Gastrocnemius medialis (tissue), 4 donors: Measurements from ENCODE around the gene HAPSTR1. TPM values are rescaled to one million over a fixed set of nuclear protein-coding genes. Genes with fewer than 3 reads are reported as not detected.

Experiments
- ATAC-seq, 2 donors: fragments of 150-250 bp; one replicate each; pipeline ENCODE4 v1.9.1; 2016
- DNase-seq, 2 donors: peaks; one replicate each; pipeline ENCODE4 v3.0.0-alpha.2; 2019
- H3K27ac ChIP-seq, 4 donors: fragments of 200-600 bp; sonication (generic); 1 replicate in 1 of 4; 2 replicates in 3 of 4; pipeline ENCODE4 v1.5.1; 2016 to 2018; ENCODE audit warnings: mild to moderate bottlenecking in 2 of 4, moderate library complexity in 1 of 4
- H3K27me3 ChIP-seq, 3 donors: fragments of 200-600 bp; sonication (generic) in 2 of 3; 1 replicate in 1 of 3; 2 replicates in 2 of 3; pipeline versions ENCODE4 v1.5.1 to v1.6.0; 2016 to 2019; ENCODE audit warnings: mild to moderate bottlenecking in 1 of 3, moderate library complexity in 1 of 3
- H3K36me3 ChIP-seq, 2 donors: fragments of 200-600 bp; sonication (generic) in 1 of 2; one replicate each; pipeline ENCODE4 v1.5.1; 2017 to 2018
- H3K4me1 ChIP-seq, 2 donors: fragments of 200-600 bp; sonication (generic) in 1 of 2; one replicate each; pipeline ENCODE4 v1.5.1; 2016 to 2017; ENCODE audit warnings: mild to moderate bottlenecking in 2 of 2
- H3K4me3 ChIP-seq, 4 donors: fragments of 200-600 bp; sonication (generic) in 3 of 4; 1 replicate in 1 of 4; 2 replicates in 3 of 4; pipeline ENCODE4 v1.5.1; 2016 to 2019; ENCODE audit warnings: mild to moderate bottlenecking in 2 of 4
- H3K9me3 ChIP-seq, 3 donors: fragments of 200-600 bp; sonication (generic) in 2 of 3; 1 replicate in 1 of 3; 2 replicates in 2 of 3; pipeline ENCODE4 v1.5.1; 2016 to 2019
- POLR2A ChIP-seq, 2 donors: fragments of 450-650 bp; IDR thresholded peaks; one replicate each; pipeline ENCODE4 v1.6.1; 2017; ENCODE audit warnings: antibody characterized with exemption in 2 of 2, mild to moderate bottlenecking in 2 of 2, moderate library complexity in 2 of 2
- in situ Hi-C, 4 donors: fragments of 200-750 bp; cut with MboI; loops; one replicate each; pipeline versions ENCODE4 v1.15.0 to v1.8.0; 2017; ENCODE audit warnings: low sequenced_read_pairs in 4 of 4
- intact Hi-C: fragments of 100-400 bp; cut with DNase I; formaldehyde crosslinking; loops from one replicate; pipeline ENCODE4 v1.15.1; 2023; ENCODE audit warnings: low total_unique reads
- total RNA-seq, 4 donors: library from RNA; depleted of rRNA; stranded (reverse); fragments of >200 nt; gene quantifications; one replicate each; pipeline versions ENCODE4 v1.1.0 to v1.2.3, GENCODE V29; 2016
- TF ChIP-seq, protein P1 (sequence below), 5 experiments: fragments of 450-650 bp in 3 of 5; fragments of 200-600 bp in 2 of 5; sonication (generic) in 2 of 5; IDR thresholded peaks in 4 of 5; conservative IDR thresholded peaks in 1 of 5; 1 replicate in 4 of 5; 2 replicates in 1 of 5; pipeline ENCODE4 v1.5.1; 2016 to 2019; ENCODE audit warnings: antibody characterized with exemption in 5 of 5, mild to moderate bottlenecking in 3 of 5, moderate library complexity in 3 of 5

HAPSTR1 gene
- total RNA-seq, 4 donors from 2014 or later = 55.0 to 65.0 (median 60.9) TPM

DNA sequence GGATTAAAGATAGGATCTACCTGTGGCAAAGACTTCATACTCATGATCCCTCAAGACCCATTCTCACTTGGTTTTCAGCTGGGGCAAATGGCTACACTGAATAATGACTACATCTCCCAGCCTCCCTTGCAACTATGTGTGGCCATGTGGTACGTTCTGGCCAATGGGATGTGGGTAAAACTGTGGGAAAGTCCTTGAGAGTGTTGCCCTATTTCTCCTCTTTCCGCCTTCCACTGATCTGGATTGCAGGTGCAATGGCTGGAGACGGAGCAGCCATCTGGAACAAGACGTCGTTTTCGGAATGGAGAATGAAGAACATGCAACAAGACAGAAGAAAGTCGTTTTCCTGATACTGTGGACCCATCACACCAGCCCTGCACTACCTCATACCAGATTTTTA lies 48.5 kb downstream of the HAPSTR1 start:
- Histone ChIP-seq H3K27me3 (no peaks in the 10 kb centered on the region), H3K4me3 (no peak overlapping the region), H3K4me1 (peaks cover 0 to 8% of the 10 kb centered on the region in 2 donors), H3K9me3 (no peaks in the 10 kb centered on the region), H3K27ac (no peak overlapping the region), H3K36me3 (no peaks in the 10 kb centered on the region)
- intact Hi-C loops (no loop called here), in situ Hi-C loops (no loop called here)
- no peak for TF ChIP-seq POLR2A (IDR thresholded peaks at IDR 0.05)
- TF ChIP-seq, protein P1, sequence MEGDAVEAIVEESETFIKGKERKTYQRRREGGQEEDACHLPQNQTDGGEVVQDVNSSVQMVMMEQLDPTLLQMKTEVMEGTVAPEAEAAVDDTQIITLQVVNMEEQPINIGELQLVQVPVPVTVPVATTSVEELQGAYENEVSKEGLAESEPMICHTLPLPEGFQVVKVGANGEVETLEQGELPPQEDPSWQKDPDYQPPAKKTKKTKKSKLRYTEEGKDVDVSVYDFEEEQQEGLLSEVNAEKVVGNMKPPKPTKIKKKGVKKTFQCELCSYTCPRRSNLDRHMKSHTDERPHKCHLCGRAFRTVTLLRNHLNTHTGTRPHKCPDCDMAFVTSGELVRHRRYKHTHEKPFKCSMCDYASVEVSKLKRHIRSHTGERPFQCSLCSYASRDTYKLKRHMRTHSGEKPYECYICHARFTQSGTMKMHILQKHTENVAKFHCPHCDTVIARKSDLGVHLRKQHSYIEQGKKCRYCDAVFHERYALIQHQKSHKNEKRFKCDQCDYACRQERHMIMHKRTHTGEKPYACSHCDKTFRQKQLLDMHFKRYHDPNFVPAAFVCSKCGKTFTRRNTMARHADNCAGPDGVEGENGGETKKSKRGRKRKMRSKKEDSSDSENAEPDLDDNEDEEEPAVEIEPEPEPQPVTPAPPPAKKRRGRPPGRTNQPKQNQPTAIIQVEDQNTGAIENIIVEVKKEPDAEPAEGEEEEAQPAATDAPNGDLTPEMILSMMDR (IDR thresholded peaks at IDR 0.05 in 4 of 5, conservative IDR thresholded peaks at IDR 0.05 in 1 of 5) = no peak
- ATAC-seq (peak; percentile 31 to 68), DNase-seq (no peak)

Other genes with a start within 250 kb of the HAPSTR1 start
- gene CARHSP1, start 222.6 kb upstream of the HAPSTR1 start, total RNA-seq = 10 to 100 TPM; 12.4 to 22.3 (median 18.4) TPM
- not detected for gene LITAFD, start 209.3 kb upstream of the HAPSTR1 start, total RNA-seq
- 10 to 100 TPM; 79.7 to 99.2 (median 85.6) TPM for gene USP7, start 127.7 kb upstream of the HAPSTR1 start, total RNA-seq